Activated CD8-positive, alpha-beta T cell treated with anti-CD3 and anti-CD28 coated beads, Interleukin-2, amount 10 ng/mL, durations not matched to agents 7 days and 5 days (primary cell): Measurements from ENCODE around the gene D2HGDH. TPM values are rescaled to one million over a fixed set of nuclear protein-coding genes. Genes with fewer than 3 reads are reported as not detected.
A peak's percentile ranks its signal among the peaks of the same experiment; 100 is the strongest.
"Not testable (repeated sequence)": the region's sequence is repeated elsewhere in the genome, so short reads cannot be mapped to it uniquely, and the experiment has no call there.

Experiments used
- ATAC-seq: fragments of 150-1000 bp; cut with Tn5 transposase; one replicate; pipeline ENCODE4 v1.10.0; 2021; ENCODE audit warnings: moderate library complexity
- CTCF ChIA-PET: fragments of 350-600 bp; sonication (Branson Sonifier 250); formaldehyde crosslinking; loops from one replicate; lab custom pipeline; 2021; ENCODE audit warnings: antibody characterized with exemption; lab: Charles Lee
- POLR2A ChIA-PET: fragments of 350-600 bp; sonication (Branson Sonifier 250); formaldehyde crosslinking; loops from one replicate; lab custom pipeline; 2021; ENCODE audit warnings: antibody characterized with exemption; lab: Charles Lee
- DNase-seq: peaks from one replicate; pipeline ENCODE4 v3.0.0-alpha.2; 2020
- H3K27ac Mint-ChIP-seq: one replicate; pipeline ENCODE4 v1.8.0; 2021; ENCODE audit warnings: mild to moderate bottlenecking, mixed read lengths
- H3K27me3 Mint-ChIP-seq: one replicate; pipeline ENCODE4 v1.8.0; 2021; ENCODE audit warnings: low read depth, mixed read lengths
- H3K36me3 Mint-ChIP-seq: one replicate; pipeline ENCODE4 v1.8.0; 2021; ENCODE audit warnings: low read depth, mixed read lengths
- H3K4me1 Mint-ChIP-seq: one replicate; pipeline ENCODE4 v1.8.0; 2021; ENCODE audit warnings: low read depth, mixed read lengths
- H3K4me3 Mint-ChIP-seq: one replicate; pipeline ENCODE4 v1.8.0; 2021; ENCODE audit warnings: mild to moderate bottlenecking, mixed read lengths
- H3K9me3 Mint-ChIP-seq: one replicate; pipeline ENCODE4 v1.8.0; 2022; ENCODE audit warnings: mixed read lengths; ENCODE audit not compliant: insufficient read depth
- total RNA-seq, 2 experiments: library from RNA; stranded (reverse); gene quantifications; one replicate each; pipeline ENCODE4 v1.2.3, GENCODE V29; 2021

D2HGDH gene
- total RNA-seq, 2 experiments from 2014 or later = 26.3 to 28.0 TPM

- no peak for DNase-seq
- ChIA-PET CTCF (interaction anchor here (0.7 to 1.5 kb wide), 3 partner anchors 9 to 23 kb away, joined by 3 to 6 read pairs (median 3); partner anchors contain the start of genes D2HGDH and ING5), POLR2A (no interaction called here)
- no peaks in the 10 kb centered on the region for H3K27me3 Mint-ChIP-seq
- H3K27ac Mint-ChIP-seq = no peak overlapping the region
- H3K4me1 Mint-ChIP-seq = peaks cover 7% of the 10 kb centered on the region
- H3K9me3 Mint-ChIP-seq = no peaks in the 10 kb centered on the region
- ATAC-seq = no peak
- no peak overlapping the region for H3K4me3 Mint-ChIP-seq
- H3K36me3 Mint-ChIP-seq = peaks cover 40% of the 10 kb centered on the region
Measured at GRCh38 chr2:241724975-241725870, 9.2 kb upstream of the D2HGDH start.

DNA sequence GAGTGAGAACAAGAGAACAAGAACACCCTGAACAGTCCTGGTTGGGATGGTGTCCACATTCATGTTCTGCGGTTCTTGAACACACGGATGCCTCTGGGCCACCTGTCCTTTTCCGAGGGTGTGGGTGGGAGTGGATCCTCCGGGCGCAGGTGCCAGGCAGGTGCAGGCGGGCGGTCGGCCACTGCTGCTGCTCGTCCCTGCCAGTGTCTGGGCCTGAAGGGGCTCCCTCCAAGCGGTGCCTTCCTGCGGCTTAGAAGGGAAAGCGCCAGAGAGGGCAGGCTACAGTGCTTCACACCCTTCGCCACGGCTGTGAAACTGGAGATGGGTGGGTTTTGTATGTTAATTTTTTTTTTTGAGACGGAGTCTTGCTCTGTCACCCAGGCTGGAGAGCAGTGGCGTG, 8.0 kb upstream of the D2HGDH start:
- Mint-ChIP-seq H3K36me3 (peaks cover 33% of the 10 kb centered on the region), H3K4me3 (no peak overlapping the region), H3K4me1 (peaks cover 17% of the 10 kb centered on the region), H3K27me3 (no peaks in the 10 kb centered on the region), H3K9me3 (no peaks in the 10 kb centered on the region), H3K27ac (no peak overlapping the region)
- CTCF ChIA-PET = no interaction called here
- ATAC-seq = no peak
- no peak for DNase-seq
- POLR2A ChIA-PET = no interaction called here

- H3K36me3 Mint-ChIP-seq = peaks cover 19% of the 10 kb centered on the region
- CTCF ChIA-PET = interaction anchor here (0.7 kb wide), 1 partner anchor 63 kb away, joined by 3 read pairs; no protein-coding TSS in a partner anchor
- H3K27ac Mint-ChIP-seq = no peak overlapping the region
- POLR2A ChIA-PET = no interaction called here
- peaks cover 25% of the 10 kb centered on the region for H3K4me1 Mint-ChIP-seq
- no peaks in the 10 kb centered on the region for H3K27me3 Mint-ChIP-seq
- no peak overlapping the region for H3K4me3 Mint-ChIP-seq
- no peak for ATAC-seq
- no peak for DNase-seq
- H3K9me3 Mint-ChIP-seq = no peaks in the 10 kb centered on the region
Measured at GRCh38 chr2:241728000-241728399, 6.4 kb upstream of the D2HGDH start.

DNA sequence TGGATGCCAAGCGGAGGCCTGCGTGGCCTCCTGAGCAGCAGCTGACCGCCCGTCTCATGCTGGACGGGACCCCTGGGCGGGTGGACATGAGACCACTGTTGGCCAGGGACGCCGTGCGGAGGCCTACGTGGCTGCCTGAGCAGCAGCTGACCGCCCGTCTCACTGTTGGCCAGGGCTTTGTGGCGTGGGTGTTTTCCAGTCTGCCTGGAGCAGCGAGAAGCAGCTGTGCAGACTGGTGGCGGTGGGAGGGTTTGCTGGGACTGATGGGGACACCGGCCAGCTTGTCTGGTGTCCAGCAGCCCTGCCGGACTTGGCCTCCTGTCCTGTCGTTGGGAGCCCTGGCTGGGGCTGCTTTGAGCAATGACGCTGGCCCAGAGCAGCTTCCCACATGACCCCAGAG, 5.8 kb upstream of the D2HGDH start:
- no peak overlapping the region for H3K4me3 Mint-ChIP-seq
- ChIA-PET CTCF (interaction anchor here (0.7 to 1.5 kb wide), 3 partner anchors 26 to 64 kb away, joined by 3 read pairs; partner anchors contain the start of gene ING5), POLR2A (no interaction called here)
- H3K4me1 Mint-ChIP-seq = peaks cover 27% of the 10 kb centered on the region
- DNase-seq = no peak
- H3K9me3 Mint-ChIP-seq = no peaks in the 10 kb centered on the region
- no peak overlapping the region for H3K27ac Mint-ChIP-seq
- no peaks in the 10 kb centered on the region for H3K27me3 Mint-ChIP-seq
- H3K36me3 Mint-ChIP-seq = peaks cover 13% of the 10 kb centered on the region
- ATAC-seq = no peak

- ATAC-seq (no peak), DNase-seq (no peak)
- CTCF ChIA-PET = interaction anchor here (1.5 kb wide), 1 partner anchor 28 kb away, joined by 3 read pairs; the partner anchor contains the start of gene ING5
- Mint-ChIP-seq H3K27ac (no peak overlapping the region), H3K4me1 (peaks cover 29% of the 10 kb centered on the region), H3K9me3 (no peaks in the 10 kb centered on the region), H3K36me3 (peaks cover 2% of the 10 kb centered on the region), H3K27me3 (no peaks in the 10 kb centered on the region), H3K4me3 (no peak overlapping the region)
- POLR2A ChIA-PET = no interaction called here
Measured at GRCh38 chr2:241729868-241730267, 4.6 kb upstream of the D2HGDH start.

DNA sequence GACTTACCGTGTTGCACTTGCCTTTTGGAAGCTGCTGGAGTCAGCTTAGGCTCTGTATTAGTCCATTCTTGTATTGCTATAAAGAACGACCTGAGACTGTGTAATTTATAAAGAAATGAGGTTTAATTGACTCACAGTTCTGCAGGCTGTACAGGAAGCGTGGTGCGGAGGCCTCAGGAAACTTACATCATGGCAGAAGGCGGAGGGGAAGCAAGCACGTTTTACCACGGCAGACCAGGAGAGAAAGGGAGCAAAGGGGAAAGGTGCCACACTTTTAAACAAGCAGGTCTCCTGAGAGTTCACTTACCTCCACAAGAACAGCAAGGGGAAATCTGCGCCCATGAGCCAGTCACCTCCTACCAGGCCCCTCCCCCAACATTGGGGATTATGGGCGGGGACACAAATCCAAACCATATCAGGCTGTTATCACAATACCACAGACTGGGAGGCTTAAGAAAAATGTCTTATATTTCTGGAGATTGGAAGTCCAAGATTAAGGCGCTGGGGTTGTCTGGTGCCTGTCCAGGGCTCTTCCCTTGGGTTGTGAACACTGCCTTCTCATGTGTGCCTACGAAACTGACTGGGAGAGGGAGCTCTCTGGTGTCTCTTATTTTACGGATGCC, 3.6 kb upstream of the D2HGDH start:
- Mint-ChIP-seq H3K27ac (no peak overlapping the region), H3K9me3 (no peaks in the 10 kb centered on the region), H3K27me3 (no peaks in the 10 kb centered on the region), H3K4me1 (peaks cover 33% of the 10 kb centered on the region), H3K36me3 (no peaks in the 10 kb centered on the region), H3K4me3 (no peak overlapping the region)
- CTCF ChIA-PET = interaction anchor here (1.6 to 2.3 kb wide), 2 partner anchors 29 to 148 kb away, joined by 8 to 20 read pairs; partner anchors contain the start of gene ING5
- DNase-seq = no peak
- ATAC-seq = no peak
- POLR2A ChIA-PET = no interaction called here

DNA sequence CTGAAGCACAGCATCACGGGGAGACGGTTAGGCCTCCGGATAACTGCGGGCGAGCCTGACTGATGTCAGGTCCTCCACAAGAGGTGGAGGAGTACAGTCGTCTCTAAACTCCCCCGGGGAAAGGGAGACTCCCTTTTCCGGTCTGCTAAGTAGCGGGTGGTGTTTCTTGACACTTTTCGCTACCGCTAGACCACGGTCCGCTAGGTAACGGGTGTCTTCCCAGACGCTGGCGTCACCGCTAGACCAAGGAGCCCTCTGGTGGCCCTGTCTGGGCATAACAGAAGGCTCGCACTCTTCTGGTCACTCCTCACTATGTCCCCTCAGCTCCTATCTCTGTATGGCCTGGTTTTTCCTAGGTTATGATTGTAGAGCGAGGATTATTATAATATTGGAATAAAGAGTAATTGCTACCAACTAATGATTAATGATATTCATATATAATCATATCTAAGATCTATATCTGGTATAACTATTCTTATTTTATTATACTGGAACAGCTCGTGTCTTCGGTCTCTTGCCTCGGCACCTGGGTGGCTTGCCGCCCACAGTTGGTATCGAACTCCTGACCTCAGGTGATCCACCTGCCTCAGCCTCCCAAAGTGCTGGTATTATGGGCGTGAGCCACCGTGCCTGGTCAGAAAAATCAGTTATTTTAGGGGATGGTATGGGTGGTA, 1.8 kb upstream of the D2HGDH start:
- CTCF ChIA-PET = interaction anchor here (0.7 to 2.3 kb wide), 4 partner anchors 14 to 130 kb away, joined by 3 to 20 read pairs (median 4); partner anchors contain the start of gene ING5
- H3K4me1 Mint-ChIP-seq = peaks cover 46% of the 10 kb centered on the region
- peak; percentile 63 for DNase-seq
- H3K9me3 Mint-ChIP-seq, H3K27ac Mint-ChIP-seq, H3K27me3 Mint-ChIP-seq, H3K4me3 Mint-ChIP-seq, H3K36me3 Mint-ChIP-seq, ATAC-seq: not testable (repeated sequence)
- POLR2A ChIA-PET = interaction anchor here (1.0 to 2.4 kb wide), 2 partner anchors 30 to 46 kb away, joined by 3 to 20 read pairs; partner anchors contain the start of genes DTYMK and ING5

DNA sequence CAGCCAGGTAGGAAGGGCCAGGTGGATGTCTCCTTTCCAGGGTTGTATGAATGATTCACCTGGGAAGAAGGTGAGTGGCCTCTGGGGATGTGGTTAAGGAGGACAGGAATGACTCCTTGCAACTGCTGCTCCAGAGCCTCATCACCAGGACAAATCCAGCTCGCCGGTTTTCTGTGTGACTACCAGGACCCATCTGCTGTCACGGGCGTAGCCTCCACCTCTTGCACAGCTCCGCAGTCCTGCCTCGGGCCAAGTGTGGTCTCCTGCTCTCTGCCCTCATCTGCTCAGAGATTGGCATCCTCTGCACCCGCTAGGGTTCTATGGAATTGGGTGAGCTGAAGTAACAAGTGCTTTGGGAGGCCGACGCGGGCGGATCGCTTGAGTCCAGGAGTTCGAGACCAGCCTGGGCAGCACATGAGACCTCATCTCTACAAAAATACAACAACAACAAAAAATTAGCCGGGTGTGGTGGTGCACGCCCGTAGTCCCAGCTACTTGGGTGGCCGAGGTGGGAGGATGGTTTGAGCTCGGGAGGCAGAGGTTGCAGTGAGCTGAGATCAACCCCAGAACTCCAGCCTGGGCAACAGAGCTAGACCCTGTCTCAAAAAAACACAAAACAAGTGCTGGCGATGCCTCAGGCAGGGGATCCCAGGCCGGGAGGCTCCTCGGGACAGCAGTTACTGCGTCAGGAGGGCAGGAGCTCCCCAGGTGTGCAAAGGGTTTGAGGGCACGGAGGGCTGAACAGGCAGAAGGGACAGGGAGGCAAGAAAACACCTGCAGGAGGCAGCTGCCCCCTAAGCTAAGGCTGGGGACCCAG, 831 bp upstream of the D2HGDH start:
- ChIA-PET CTCF (interaction anchor here (0.6 to 1.9 kb wide), 8 partner anchors 8 to 145 kb away, joined by 3 to 18 read pairs (median 5); partner anchors contain the start of genes DTYMK and ING5), POLR2A (interaction anchor here (1.0 to 2.4 kb wide), 2 partner anchors 31 to 47 kb away, joined by 3 to 20 read pairs; partner anchors contain the start of genes DTYMK and ING5)
- Mint-ChIP-seq H3K4me3 (peak overlapping the region; percentile 60), H3K27ac (peak overlapping the region; percentile 46), H3K4me1 (peaks cover 51% of the 10 kb centered on the region), H3K9me3 (no peaks in the 10 kb centered on the region), H3K36me3 (peaks cover 6% of the 10 kb centered on the region), H3K27me3 (no peaks in the 10 kb centered on the region)
- ATAC-seq (no peak), DNase-seq (no peak)

- peaks cover 56% of the 10 kb centered on the region for H3K4me1 Mint-ChIP-seq
- DNase-seq = no peak
- H3K27me3 Mint-ChIP-seq = no peaks in the 10 kb centered on the region
- peaks cover 10% of the 10 kb centered on the region for H3K36me3 Mint-ChIP-seq
- ATAC-seq = no peak
- POLR2A ChIA-PET = interaction anchor here (2.4 kb wide), 1 partner anchor 32 kb away, joined by 20 read pairs; the partner anchor contains the start of gene ING5
- peak overlapping the region; percentile 60 for H3K4me3 Mint-ChIP-seq
- CTCF ChIA-PET = interaction anchor here (1.0 to 1.9 kb wide), 7 partner anchors 9 to 144 kb away, joined by 3 to 18 read pairs (median 6); partner anchors contain the start of genes DTYMK and ING5
- H3K9me3 Mint-ChIP-seq = no peaks in the 10 kb centered on the region
- H3K27ac Mint-ChIP-seq = no peak overlapping the region
Measured at GRCh38 chr2:241734208-241734466, 293 bp upstream of the D2HGDH start.

DNA sequence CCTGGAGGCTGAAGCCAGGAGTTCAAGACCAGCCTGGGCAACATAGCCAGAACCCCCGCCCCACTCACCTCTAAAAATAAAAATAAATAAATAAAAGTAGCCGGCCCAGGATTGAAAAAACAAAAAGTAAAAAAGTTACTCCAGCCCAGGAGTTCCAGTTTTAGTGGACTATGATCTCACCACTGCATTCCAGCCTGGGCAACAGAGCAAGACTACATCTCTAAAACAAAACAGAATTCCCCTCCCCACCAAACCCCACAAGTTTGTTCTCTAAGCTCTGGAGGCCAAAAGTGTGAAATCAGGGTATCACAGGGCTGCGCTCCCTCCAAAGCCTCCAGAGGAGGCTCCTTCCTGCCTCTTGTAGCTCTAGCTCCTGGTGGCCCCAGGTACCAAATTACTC, 1.7 kb downstream of the D2HGDH start:
- Mint-ChIP-seq H3K27ac (peak overlapping the region; percentile 45), H3K4me1 (peaks cover 59% of the 10 kb centered on the region), H3K9me3 (no peaks in the 10 kb centered on the region), H3K36me3 (peaks cover 10% of the 10 kb centered on the region), H3K4me3 (peak overlapping the region; percentile 82), H3K27me3 (no peaks in the 10 kb centered on the region)
- no peak for ATAC-seq
- ChIA-PET CTCF (no interaction called here), POLR2A (interaction anchor here (0.7 to 1.0 kb wide), 4 partner anchors 10 to 138 kb away, joined by 3 read pairs; partner anchors contain the start of gene ING5)
- DNase-seq = no peak
